IPS-15b (cell line): ENCODE measurements around the gene ITGB2.

ENCODE experiments used
- H3K27me3 ChIP-seq: one replicate; pipeline ENCODE4 v1.6.1; 2013; ENCODE audit warnings: low read length; ENCODE audit not compliant: control insufficient read depth, insufficient read depth
- H3K36me3 ChIP-seq: one replicate; pipeline ENCODE4 v1.6.1; 2013; ENCODE audit warnings: low read length; ENCODE audit not compliant: control insufficient read depth, insufficient read depth
- H3K4me1 ChIP-seq: one replicate; pipeline ENCODE4 v1.6.1; 2013; ENCODE audit warnings: mild to moderate bottlenecking, low read length; ENCODE audit not compliant: control insufficient read depth, insufficient read depth
- H3K4me3 ChIP-seq: one replicate; pipeline ENCODE4 v1.5.1; 2013; ENCODE audit warnings: low read depth, low read length
- H3K9ac ChIP-seq: one replicate; pipeline ENCODE4 v1.6.1; 2013; ENCODE audit warnings: low read depth, mild to moderate bottlenecking, low read length
- H3K9me3 ChIP-seq: one replicate; pipeline ENCODE4 v1.6.1; 2013; ENCODE audit warnings: mild to moderate bottlenecking, low read length; ENCODE audit not compliant: control insufficient read depth, insufficient read depth

The ITGB2 gene

DNA sequence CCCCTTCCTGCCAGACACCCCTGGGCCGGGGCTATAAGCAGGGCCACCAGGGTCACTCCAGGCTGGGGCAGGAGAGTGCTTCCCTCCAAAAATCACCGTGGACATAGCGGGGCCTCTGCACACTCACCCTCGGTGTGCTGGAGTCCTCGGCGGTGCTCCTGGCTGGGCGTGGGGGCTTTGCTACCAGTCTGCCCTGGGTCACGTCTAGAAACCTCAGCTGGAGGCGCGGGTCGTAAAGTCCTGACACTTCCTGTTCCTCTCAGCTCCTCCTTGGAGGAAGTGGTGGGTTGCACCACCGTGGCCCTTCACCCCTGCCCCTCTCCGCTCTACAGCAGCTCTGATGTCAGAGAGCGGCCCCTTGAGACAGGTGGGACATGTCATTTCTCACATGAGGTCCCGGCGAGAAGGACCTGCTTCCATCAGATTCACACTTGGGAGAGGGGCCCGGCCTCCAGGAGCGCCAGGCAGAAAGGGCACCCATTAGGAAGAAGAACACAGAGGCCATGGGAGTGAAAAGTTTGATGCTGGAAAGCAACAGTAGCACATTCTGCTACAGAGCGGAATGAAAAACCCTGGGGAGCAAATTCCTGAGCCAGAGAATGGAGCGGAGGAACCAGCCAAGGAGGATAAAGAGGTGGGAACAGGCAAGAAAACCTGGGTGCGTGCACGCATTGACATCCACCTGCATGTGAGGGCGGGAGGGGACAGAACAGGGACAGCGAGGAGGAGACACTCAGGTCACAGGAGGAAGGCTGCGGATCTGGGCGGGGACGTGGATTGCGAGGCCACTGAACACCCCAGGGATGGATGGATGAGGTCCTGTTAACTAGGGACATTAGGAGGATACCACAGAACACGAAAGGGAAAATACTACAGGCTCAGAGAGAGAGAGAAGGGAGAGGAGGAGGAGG is at the start of gene ITGB2:
Gene ITGB2, minus strand, starts transcription at position 206 of the 911 bp plus-strand sequence. CDS start 10,117 bp downstream, outside the sequence.
- H3K4me3 ChIP-seq: no peak within 1 kb of the TSS
- H3K9me3 ChIP-seq: no peaks in the 10 kb centered on the region
- H3K4me1 ChIP-seq: no peaks in the 10 kb centered on the region
- H3K27me3 ChIP-seq: no peaks in the 10 kb centered on the region
- no peaks in the 10 kb centered on the region for H3K36me3 ChIP-seq
- no peak within 1 kb of the TSS for H3K9ac ChIP-seq

DNA sequence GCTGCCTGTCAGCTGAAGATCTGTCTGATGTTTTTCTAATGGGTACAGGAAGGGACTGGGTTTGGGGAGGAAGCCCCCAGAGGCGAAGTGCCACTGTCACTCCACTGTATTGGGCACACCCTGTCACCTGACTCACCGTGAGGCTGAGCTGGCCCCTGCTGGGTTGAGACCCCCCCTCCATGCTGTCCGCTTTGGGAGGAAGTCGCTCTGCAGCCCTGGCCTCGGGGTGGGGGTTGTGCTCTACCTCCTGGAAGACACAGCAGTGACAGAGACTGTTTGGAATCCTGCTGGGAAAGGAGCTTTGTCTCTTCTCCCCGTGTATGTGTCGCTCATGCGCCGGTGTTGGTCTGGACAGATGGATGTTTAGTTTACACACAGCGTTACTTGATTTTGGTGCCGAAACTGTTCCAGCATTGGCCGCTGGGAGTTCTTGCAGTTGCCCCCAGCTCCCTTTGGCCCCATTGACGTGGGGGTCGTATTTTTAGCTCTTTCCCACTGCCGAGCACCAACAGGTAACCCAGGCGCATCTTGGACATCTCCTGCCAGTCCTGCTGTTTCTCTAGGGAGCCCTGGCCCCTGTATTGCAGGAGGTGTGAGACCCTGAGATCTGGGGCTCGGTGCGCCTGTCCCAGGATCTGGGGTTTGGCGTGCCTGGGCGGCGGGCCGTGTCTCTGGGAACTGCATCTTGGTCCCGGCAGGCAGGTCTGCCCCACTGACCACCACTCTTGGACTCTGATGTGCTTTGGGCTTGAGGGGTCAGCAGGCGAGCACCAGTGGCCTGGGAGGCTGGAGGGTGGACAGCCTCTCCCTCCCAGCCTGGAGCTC is 49.4 kb upstream of the ITGB2 start:
- Histone ChIP-seq H3K27me3 (no peaks in the 10 kb centered on the region), H3K9ac (no peak overlapping the region), H3K36me3 (peaks cover 49% of the 10 kb centered on the region), H3K4me3 (no peak overlapping the region), H3K4me1 (no peaks in the 10 kb centered on the region), H3K9me3 (no peaks in the 10 kb centered on the region)

DNA sequence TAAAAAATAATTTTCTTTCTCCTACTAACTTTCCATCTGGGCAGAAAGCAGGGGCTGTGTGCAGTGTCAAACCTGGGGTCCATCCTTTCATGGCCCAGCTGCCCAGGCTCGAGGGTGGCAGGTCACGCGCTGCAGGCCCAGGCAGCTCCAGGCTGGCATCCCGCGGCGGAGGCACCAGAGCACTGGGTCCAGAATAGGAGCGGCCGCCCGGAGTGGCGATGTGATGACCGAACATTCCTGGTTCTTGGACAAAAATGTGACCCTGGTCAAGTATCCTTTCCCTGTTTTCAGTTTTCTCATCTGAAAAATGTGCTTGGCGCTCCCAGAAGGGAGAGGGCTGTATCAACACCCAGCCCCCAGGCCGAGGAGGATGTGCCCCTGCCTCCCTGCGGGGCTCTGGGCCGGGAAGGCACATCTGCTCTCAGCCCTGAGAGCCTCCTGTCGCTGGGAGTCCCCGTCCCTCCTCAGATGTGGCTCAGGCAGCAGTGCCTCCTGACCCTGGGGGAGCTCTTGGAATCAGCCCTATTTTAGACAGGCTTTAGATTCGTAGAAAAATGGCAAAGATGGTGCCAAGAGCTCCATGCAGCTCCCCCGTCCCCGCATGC is 48.5 kb upstream of the ITGB2 start:
- peaks cover 48% of the 10 kb centered on the region for H3K36me3 ChIP-seq
- H3K9me3 ChIP-seq: no peaks in the 10 kb centered on the region
- H3K9ac ChIP-seq: no peak overlapping the region
- no peak overlapping the region for H3K4me3 ChIP-seq
- H3K27me3 ChIP-seq: no peaks in the 10 kb centered on the region
- H3K4me1 ChIP-seq: no peaks in the 10 kb centered on the region

DNA sequence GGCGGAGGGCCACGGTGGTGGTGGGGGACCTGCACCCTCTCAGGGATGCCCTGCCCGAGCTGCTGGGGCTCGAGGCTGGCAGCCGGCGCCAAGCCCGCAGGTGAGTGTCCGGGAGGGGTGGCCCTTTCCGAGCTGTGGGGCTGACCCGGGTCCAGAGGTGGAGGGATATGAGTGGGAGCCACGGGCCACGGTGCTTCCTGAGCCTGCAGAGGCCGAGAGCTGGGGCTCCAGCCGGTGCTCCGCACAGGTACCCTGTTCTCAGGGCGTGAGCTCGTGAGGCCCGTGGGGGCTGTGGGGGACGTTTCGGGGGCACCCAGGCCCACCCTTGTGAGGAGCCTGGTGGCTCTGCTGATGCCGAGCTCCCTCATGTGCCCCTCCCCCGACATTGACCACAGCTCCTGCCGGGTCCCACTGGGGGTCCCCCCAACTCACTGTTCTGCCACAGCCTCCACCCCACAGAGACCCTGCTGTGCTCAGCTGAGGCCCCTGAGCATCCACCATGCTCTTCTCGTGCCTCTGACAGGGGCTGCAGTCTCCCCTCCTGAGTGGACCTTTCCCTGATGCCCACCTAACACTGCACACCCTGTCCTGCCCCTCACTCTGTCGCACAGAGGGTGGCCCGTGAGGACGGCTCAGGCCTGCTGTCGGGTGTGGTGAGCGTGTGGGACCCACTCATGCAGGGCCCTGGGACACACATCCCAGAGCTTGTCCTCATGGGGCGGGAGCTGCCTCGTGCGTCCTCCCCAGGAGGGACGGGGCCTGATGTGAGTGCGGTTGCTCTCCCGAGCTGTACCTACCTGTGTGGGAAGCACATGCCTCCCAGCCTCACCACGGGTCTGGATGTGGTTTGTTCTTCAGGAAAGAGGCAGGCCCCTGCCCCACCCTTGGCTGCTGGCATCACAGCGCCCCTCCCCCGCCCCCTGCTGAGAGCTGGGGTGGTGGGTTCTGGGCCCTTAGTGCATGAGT is 46.7 kb upstream of the ITGB2 start:
- H3K4me1 ChIP-seq: no peaks in the 10 kb centered on the region

DNA sequence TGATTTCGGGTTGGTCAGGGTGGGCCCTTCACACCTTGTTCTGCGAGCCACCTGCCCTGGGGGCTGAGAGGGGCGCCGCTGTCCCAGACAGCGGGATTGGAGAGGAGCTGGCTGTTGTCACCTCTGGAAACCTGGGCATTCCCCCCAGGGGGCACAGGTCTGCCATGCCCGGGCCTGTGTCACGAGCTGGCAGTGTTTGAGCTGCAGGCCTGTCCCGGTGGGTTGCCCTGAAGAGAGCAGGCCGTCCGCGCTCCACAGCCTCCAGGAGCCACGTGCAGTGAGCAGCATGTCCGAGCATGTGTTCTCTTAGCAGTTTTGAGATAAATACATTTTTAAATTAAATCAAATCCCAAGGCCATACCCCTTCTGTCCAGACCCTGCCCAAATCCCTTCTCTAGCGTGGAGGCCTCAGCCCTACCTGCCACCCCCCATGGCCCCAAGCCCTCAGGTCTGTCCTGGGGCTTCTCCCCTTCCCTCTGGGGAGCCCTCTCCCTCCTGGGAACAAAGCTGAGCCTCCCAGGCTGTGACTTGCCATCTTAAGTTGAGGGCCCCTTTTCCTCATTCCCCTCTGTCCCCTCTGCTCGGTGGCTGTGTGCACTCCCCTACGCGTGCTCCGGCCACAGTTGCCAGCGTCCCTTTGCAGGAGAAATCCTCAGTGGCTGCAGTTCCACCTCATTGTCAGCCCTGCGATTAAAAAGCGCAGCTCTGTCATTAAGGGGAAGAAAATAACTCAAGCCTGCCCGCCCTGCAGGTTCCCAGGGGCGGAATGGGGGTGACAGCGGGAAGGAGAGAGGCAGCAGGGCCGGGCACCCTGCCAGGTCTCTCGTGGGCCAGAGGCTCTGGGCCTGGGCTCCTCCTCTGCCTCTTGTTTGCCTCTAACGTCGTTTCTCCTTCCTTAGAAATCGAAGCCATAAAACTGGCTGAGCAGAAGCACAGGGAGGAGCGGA is 45.7 kb upstream of the ITGB2 start:
- no peaks in the 10 kb centered on the region for H3K4me1 ChIP-seq
- H3K9me3 ChIP-seq: no peaks in the 10 kb centered on the region
- no peak overlapping the region for H3K4me3 ChIP-seq
- no peaks in the 10 kb centered on the region for H3K27me3 ChIP-seq
- H3K36me3 ChIP-seq: peaks cover 52% of the 10 kb centered on the region
- H3K9ac ChIP-seq: no peak overlapping the region

More for the DNA sequence above, 46.7 kb upstream of the ITGB2 start:
- Histone ChIP-seq H3K36me3 (peaks cover 48% of the 10 kb centered on the region), H3K9ac (no peak overlapping the region), H3K27me3 (no peaks in the 10 kb centered on the region), H3K4me3 (no peak overlapping the region), H3K9me3 (no peaks in the 10 kb centered on the region)

DNA sequence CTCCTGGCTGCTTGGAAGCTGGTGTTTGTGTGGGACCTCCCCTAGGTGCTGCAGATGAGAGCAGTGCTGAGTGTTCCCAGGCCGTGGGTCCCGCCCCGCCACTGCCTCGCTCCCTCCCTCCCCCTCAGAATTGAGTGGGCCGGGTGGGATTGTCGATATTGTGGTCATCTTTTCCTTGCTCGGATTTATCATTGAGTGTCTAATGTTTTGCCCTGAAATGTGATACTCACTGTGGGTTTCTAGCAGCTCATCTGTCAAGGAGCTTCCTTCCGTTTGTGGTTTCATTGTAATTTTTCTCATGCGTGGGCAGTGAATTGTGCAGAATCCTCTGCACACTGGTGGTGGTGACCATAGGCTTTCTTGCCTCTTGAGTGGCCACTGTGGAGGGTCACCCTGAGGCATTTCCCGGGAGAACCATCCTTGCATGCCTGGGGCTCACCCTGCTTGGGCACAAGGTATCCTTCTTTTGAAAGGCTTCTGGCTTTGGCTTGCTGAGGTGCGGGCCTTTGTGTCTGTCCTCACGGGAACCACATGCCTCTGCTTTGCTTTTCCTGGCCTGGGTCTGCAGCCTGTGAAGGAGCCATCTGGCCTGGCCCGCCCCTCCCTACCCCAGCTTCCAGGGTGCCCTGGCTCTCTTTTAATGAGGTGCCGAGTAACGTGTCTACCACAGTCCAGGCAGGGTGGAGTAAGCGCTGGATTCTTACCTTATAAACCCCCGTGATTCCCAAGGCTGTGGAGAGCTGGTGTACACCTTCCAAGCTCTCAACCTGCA is 44.7 kb upstream of the ITGB2 start:
- Histone ChIP-seq H3K9ac (no peak overlapping the region), H3K9me3 (no peaks in the 10 kb centered on the region), H3K27me3 (no peaks in the 10 kb centered on the region), H3K4me1 (no peaks in the 10 kb centered on the region), H3K4me3 (no peak overlapping the region), H3K36me3 (peaks cover 53% of the 10 kb centered on the region)

DNA sequence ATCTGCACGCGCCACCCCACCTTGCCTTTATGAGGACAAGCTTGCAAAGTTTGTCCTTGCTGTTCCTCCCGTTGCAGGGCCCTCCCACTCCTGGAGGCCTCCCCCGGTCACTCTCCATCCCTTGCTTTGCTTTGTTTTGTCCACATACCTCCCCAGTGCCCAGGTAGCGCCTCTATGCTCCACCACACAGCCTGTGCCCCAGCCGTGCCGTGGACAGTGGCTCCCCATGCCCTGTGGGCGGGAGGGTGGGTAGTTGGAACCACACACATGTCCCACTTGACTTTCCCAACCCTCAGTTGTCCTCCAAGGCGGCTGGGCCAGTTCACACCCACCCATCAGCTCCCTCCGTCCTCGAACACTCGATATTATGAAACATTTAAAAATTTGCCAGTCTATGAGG is 43.7 kb upstream of the ITGB2 start:
- Histone ChIP-seq H3K4me1 (no peaks in the 10 kb centered on the region), H3K36me3 (peaks cover 57% of the 10 kb centered on the region), H3K27me3 (no peaks in the 10 kb centered on the region)

DNA sequence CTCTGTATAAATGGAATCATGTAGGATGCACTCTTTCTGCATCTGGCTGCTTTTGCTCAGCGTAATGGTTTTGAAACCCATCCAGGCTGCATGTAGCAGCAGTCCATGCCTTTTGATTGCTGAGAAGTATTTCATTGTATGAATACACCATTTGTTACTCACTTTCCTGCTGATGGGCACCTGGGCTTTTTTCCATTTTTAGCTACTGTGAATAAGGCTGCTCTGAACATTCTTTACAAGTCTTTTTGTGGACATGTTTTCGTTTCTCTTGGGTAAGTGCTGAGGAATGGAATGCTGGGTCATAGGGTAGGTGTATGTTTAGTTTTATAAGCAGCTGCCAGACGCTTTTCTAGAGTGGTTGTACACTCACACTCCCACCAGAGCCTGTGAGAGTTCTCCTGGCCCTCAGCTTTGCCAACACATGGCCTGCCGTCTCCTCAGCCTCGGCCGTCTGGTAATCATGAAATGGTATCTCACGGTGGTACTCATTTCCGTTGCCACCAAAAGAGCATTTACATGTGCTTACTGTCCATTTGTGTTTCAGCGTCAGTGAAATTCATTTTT is 41.8 kb upstream of the ITGB2 start:
- Histone ChIP-seq H3K36me3 (peaks cover 61% of the 10 kb centered on the region), H3K27me3 (no peaks in the 10 kb centered on the region), H3K4me1 (no peaks in the 10 kb centered on the region), H3K9me3 (no peaks in the 10 kb centered on the region), H3K9ac (no peak overlapping the region), H3K4me3 (no peak overlapping the region)

More for the DNA sequence above, 43.7 kb upstream of the ITGB2 start:
- no peak overlapping the region for H3K4me3 ChIP-seq
- H3K9ac ChIP-seq: no peak overlapping the region
- no peaks in the 10 kb centered on the region for H3K9me3 ChIP-seq

DNA sequence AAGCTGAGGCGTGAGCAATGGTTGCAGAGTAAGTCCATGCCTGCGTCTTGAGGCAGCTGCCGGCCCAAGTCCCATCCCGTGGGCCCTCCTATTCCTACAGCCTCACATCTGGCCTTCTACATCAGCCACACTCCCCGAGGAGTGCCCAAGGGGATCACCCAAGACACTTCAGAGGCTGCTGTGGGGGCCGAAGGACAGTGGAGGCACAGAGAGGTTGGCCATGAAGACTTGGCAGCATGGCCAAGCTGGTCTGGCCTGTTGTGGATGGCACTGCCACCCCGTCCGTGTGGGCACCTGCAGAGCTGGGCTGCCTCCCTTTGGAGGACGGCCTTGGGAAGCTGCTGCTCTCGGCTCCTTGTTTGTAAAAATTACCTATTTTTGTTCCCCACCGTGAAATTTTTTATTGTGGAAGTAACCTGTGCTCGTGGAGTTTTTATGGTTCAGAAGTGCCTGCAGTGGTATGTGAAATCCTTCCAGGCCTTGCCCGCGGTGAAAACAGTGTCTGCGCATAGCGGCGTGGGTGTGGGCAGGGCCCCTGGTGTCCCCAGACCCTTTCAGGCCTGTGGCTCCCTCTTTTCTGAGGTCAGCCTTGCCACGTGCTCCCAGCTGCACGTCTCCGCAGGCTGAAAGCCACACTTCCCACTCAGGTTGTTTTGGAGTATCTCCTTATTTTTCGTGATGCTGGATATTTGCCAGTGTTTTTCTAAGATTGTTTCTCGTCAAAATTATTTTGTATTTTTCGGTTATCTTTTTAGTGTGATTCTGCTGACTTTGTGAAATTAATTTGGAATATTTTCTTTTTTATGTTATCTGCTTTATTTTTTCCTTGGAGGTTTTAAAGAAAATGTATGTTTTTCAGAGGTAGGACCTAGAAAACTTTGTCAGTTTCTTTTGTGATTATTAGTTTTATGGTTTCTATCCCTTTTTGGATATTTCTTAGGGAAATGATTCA is 39.7 kb upstream of the ITGB2 start:
- no peak overlapping the region for H3K4me3 ChIP-seq
- H3K9me3 ChIP-seq: no peaks in the 10 kb centered on the region
- H3K27me3 ChIP-seq: no peaks in the 10 kb centered on the region
- H3K9ac ChIP-seq: no peak overlapping the region
- peaks cover 66% of the 10 kb centered on the region for H3K36me3 ChIP-seq
- no peaks in the 10 kb centered on the region for H3K4me1 ChIP-seq
